DMS53 treated with DMSO at 0.1 percent for 48 hours (cell line): ENCODE results near the gene SYTL1.
"Not testable (repeated sequence)": the region's sequence is repeated elsewhere in the genome, so short reads cannot be mapped to it uniquely, and the experiment has no call there.

Source experiments
- DNase-seq: peaks from one replicate; lab custom pipeline; 2025; ENCODE audit not compliant: unreplicated experiment; lab: John Stamatoyannopoulos, UW

The SYTL1 gene

GRCh38 chr1:27383039-27383605 is 41.3 kb downstream of the SYTL1 start, which contains the start of gene CD164L2:
Gene CD164L2 (minus strand): TSS chr1:27383333. CDS start chr1:27383239, 94 bp downstream.
- no peak for DNase-seq

- DNase-seq: no peak
Observed at GRCh38 chr1:27383661-27384060, 41.8 kb downstream of the SYTL1 start.

- not testable (repeated sequence) for DNase-seq
Observed at GRCh38 chr1:27384797-27385196, 43.0 kb downstream of the SYTL1 start.

- DNase-seq: peak; percentile 61
Observed at GRCh38 chr1:27388337-27389005, 46.6 kb downstream of the SYTL1 start.

- no peak for DNase-seq
Observed at GRCh38 chr1:27391511-27392095, 49.8 kb downstream of the SYTL1 start.

GRCh38 chr1:27392096-27392777 is 50.4 kb downstream of the SYTL1 start, which contains the start of gene GPR3:
Gene GPR3 (plus strand): TSS chr1:27392622. CDS start chr1:27393799, 1,177 bp downstream.
- DNase-seq: peak; percentile 84

- DNase-seq: no peak
Observed at GRCh38 chr1:27392778-27393635, 51.2 kb downstream of the SYTL1 start.

GRCh38 chr1:27393641-27394281 is 51.9 kb downstream of the SYTL1 start:
- no peak for DNase-seq

- no peak for DNase-seq
Observed at GRCh38 chr1:27394282-27394658, 52.4 kb downstream of the SYTL1 start.

- no peak for DNase-seq
Observed at GRCh38 chr1:27394925-27395324, 53.1 kb downstream of the SYTL1 start.

- peak; percentile 55 for DNase-seq
Observed at GRCh38 chr1:27395441-27396195, 53.8 kb downstream of the SYTL1 start.

- DNase-seq: no peak
Observed at GRCh38 chr1:27397110-27397509, 55.3 kb downstream of the SYTL1 start.

GRCh38 chr1:27397749-27398148 is 55.9 kb downstream of the SYTL1 start:
- DNase-seq: no peak

- DNase-seq: no peak
Observed at GRCh38 chr1:27398405-27399149, 56.8 kb downstream of the SYTL1 start.

GRCh38 chr1:27399251-27400025 is 57.6 kb downstream of the SYTL1 start:
- DNase-seq: no peak

GRCh38 chr1:27400082-27400962 is 58.5 kb downstream of the SYTL1 start:
- DNase-seq: no peak

- DNase-seq: no peak
Observed at GRCh38 chr1:27400963-27401341, 59.1 kb downstream of the SYTL1 start.
